ENCODE results near the gene PPM1K.

DNA sequence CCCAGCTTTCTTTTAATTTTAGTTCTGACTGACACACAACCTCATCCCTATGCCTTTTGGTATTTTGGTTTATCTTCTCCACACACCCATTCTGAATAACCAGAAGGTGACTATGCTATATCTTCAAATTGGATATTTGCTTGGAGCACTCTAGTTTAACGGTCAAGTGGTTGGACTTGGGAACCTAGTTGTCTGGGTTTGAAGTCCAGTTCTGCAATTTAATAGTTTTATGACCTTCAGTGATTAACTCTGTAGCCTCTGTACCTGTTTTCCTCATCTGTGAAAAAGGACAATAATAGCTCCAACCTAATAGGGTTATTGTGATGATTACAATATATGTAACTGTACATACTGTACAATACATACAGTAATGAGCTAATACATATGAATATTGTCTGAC is 20.0 kb downstream of the PPM1K start:
- no peak for TF ChIP-seq EZH2 (IDR thresholded peaks at IDR 0.05; ENCODE audit: borderline replicate concordance, low read length)
- TF ChIP-seq, protein P1, sequence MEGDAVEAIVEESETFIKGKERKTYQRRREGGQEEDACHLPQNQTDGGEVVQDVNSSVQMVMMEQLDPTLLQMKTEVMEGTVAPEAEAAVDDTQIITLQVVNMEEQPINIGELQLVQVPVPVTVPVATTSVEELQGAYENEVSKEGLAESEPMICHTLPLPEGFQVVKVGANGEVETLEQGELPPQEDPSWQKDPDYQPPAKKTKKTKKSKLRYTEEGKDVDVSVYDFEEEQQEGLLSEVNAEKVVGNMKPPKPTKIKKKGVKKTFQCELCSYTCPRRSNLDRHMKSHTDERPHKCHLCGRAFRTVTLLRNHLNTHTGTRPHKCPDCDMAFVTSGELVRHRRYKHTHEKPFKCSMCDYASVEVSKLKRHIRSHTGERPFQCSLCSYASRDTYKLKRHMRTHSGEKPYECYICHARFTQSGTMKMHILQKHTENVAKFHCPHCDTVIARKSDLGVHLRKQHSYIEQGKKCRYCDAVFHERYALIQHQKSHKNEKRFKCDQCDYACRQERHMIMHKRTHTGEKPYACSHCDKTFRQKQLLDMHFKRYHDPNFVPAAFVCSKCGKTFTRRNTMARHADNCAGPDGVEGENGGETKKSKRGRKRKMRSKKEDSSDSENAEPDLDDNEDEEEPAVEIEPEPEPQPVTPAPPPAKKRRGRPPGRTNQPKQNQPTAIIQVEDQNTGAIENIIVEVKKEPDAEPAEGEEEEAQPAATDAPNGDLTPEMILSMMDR (IDR thresholded peaks at IDR 0.05; ENCODE audit: low read length) = no peak
